Measurements from ENCODE around the gene NDRG3.
"Not testable (repeated sequence)": the region's sequence is repeated elsewhere in the genome, so short reads cannot be mapped to it uniquely, and the experiment has no call there.

NDRG3 gene

GRCh38 chr20:36758276-36758675, 12.4 kb upstream of the NDRG3 start:
- no peak for DNase-seq

- DNase-seq: no peak
These were observed 10.6 kb upstream of the NDRG3 start for GRCh38 chr20:36756496-36756895.

GRCh38 chr20:36754656-36755222, 8.8 kb upstream of the NDRG3 start:
- DNase-seq: peak; percentile 63

DNA sequence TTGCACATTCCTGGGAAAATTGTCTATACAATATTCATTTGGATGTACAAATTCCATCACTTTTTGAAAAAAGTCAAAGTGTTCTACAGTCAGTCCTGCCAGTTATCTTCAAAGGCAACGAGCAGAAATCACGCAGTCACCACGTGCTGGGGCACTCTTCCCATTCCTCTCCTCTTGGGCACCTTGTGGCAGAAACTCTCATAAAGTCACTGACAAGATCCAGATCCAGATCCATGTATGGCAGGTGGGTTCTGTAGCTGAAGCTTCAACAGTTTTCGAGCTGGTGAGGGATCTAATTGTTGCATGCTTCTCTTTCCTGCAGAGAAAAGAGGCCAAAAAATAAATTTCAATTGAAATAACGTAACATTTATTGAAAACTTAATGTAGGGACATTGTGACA, 6.7 kb upstream of the NDRG3 start:
- no peak for DNase-seq

- no peak for DNase-seq
These were observed 510 bp downstream of the NDRG3 start for GRCh38 chr20:36745234-36745926.

GRCh38 chr20:36744764-36745191, 1.1 kb downstream of the NDRG3 start:
- peak; percentile 34 for DNase-seq

- DNase-seq: no peak
These were observed 1.6 kb downstream of the NDRG3 start for GRCh38 chr20:36744243-36744642.

- DNase-seq: no peak
These were observed 3.3 kb downstream of the NDRG3 start for GRCh38 chr20:36742558-36742957.

- no peak for DNase-seq
These were observed 4.8 kb downstream of the NDRG3 start for GRCh38 chr20:36741072-36741471.

- DNase-seq: no peak
These were observed 8.7 kb downstream of the NDRG3 start for GRCh38 chr20:36737183-36737499.

DNA sequence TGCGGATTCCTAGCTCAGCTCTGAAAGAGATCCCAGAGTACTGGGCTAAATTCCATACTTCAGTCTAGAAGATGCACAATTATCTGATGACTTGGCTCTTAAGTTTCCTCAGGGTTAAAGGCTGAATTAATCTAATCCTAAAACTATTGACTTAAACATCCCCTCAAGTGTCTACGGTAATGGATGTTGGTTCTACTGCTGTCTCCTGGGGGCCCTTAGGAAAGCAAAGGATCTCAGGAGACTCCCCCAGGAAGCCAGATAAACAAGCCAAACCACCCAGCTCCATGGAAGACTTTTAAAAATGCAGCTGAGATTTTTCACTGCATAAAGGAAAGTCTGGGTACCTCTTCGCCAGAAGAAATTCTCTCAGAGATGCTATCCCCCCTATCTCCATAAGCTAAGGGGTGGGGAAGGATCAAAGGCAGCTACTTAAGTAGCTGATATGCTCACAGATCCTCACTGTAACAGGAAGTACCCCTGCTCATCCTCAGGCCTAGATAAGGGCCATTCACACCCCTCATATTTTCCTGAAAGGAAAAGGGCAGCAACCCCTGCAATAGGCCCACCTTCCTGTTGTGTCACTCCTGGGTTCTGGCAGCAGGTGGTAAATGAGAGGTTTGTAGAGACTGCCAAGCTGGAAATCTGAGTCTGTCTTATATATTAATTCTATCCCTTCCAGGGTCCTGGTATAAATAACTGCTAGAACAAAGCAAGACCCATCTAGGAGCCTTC, 9.3 kb downstream of the NDRG3 start:
- no peak for DNase-seq

- DNase-seq: no peak
These were observed 13.4 kb downstream of the NDRG3 start for GRCh38 chr20:36732456-36732855.

DNA sequence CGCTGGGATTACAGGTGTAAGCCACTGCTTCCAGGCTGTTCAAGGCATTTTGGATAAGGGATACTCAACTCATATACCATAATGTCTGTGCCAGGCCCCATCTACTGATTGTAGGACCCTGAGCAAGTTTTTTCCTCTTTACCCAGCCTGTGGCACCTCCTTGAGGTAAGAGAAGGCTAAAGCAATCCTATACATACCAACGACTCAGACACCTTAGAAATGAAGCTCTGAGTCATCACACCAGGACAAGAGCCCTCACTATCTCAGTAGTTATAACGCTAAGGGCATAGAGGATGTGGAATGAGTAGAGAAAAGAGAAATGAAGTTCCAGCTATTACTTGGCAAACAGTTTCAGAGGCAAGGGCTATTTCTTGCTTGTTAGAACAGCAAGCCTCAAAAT, 16.9 kb downstream of the NDRG3 start:
- DNase-seq: no peak

GRCh38 chr20:36726168-36726567, 19.7 kb downstream of the NDRG3 start:
- no peak for DNase-seq

DNA sequence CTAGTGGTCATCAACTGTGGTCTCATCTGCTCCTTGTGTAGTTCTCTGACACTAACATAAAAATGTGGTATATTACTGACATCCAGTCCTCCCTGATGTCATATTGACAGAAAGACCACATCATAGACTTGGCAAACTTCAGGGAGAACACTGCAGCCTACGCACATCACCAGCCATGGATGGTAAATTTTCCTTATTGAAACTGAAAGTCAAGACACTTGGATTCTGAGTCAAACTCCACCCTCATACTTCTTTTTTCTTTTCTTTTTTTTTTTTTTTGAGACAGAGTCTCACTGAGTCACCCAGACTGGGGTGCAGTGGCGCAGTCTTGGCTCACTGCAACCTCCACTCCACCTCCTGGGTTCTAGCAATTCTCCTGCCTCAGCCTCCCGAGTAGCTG, 25.4 kb downstream of the NDRG3 start:
- DNase-seq: no peak

DNA sequence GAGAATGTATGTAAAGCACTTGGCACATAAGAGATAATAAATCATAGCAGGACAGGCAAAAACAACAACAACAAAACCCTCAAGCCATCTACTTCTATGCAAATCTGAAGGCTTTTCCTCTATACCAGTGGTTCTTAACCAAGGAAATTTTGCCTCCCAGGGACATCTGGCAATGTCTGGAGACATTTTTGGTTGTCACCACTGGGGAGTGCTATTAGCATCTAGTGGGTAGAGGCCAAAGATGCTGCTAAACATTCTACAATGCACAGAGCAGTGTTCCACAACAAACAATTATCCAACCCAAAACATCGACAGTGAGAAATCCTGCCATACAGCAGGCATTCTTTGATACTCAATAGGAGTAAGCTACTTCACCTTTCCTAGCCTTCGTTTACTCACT, 28.2 kb downstream of the NDRG3 start:
- no peak for DNase-seq

DNA sequence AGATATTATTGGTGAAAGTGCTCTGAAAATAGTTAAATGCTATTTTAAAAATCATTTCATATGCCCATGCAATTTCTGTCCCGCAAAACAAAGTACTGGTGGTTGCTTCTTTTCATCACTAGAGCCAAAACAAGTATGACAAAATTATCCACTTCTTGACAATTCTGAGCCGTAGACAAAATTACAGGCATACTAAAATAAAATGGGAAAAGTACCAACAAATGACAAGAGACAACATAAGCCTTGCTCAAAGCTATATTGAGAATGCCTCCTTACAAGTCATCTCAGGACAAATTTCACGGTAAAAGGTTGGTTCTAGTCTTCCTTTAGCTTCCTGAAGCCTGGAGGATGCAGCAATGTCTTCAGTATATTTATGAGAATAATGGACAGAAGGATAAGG, 28.9 kb downstream of the NDRG3 start:
- DNase-seq: no peak

GRCh38 chr20:36712775-36713174, 33.1 kb downstream of the NDRG3 start:
- no peak for DNase-seq

DNA sequence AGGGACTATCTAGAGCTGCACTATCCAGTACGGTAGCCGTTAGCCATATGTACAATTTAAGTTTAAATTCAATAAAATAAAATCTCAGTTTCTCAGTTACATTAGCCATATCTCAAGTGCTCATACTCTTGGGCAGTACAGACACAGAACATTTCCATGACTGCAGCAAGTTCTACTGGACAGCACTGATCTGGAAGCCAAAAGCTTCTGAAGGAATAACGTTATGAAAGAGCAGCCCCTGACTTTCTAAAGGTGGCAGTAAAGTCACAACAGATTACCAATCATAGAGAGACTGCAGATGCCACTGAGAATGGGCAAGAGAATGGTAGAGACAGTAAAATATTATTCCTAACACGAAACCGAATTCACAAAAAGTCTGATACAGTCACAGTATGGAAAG, 36.8 kb downstream of the NDRG3 start:
- DNase-seq: no peak

- no peak for DNase-seq
These were observed 42.4 kb downstream of the NDRG3 start for GRCh38 chr20:36703530-36703929.

GRCh38 chr20:36700438-36700837, 45.5 kb downstream of the NDRG3 start:
- DNase-seq: no peak

DNA sequence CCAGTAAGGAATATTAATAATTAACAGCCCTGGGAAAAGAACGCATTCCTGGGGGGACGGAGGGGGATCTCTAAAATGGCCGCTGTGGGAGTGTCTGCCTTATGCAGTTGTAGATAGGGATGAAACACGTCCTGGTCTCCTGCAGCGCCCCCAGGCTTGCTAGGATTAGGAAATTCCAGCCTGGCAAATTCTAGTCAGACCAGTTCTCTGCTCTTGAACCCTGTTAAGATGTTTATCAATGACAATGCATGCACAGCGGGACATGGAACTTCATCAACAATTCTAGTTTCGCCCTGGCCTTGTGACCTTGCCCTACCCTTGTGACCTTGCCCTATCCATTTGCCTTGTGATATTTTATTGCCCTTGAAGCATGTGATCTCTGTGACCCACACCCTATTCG, 50.4 kb downstream of the NDRG3 start:
- DNase-seq: not testable (repeated sequence)

DNA sequence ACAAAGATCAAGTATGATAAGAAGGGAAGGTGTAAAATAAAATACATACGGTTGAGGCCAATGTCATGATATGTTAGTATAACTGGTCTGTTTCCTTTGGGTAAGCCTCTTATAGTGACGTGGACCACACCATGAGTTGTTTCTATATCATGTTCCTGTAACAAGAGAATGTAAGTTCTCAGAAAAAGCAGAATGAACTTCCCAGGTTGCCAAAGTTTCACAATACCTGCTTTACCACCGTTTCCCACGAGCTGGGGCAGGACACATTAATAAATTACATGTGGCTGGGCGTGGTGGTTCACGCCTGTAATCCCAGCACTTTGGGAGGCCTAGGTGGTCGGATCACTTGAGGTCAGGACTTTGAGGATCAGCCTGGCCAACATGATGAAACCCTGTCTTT, 57.3 kb downstream of the NDRG3 start:
- DNase-seq: no peak

DNA sequence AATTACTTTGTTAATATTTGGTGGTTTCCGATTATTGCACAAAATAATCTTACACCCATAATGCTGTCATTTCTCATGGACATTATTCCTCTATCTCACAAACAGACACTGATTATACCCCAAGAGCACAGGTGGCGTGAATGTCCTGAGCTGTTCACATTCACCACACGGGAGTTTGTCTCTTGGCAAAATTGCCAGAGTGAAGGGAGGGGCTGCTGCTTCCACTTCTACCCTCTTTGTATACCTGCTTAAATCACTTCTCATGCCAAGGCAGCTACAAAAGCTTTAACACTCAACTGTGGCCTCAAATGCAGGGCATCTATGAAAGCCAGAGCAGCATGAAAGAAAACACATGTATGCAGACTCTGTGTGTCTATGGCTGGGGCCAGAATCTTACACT, 58.0 kb downstream of the NDRG3 start:
- DNase-seq: no peak

- DNase-seq: no peak
These were observed 58.9 kb downstream of the NDRG3 start for GRCh38 chr20:36686944-36687343.
